H9 (cell line): ENCODE data around the gene USP9Y. TPM values are rescaled to one million over a fixed set of nuclear protein-coding genes. Genes with fewer than 3 reads are reported as not detected.

Source experiments
- DNase-seq: peaks from one replicate; pipeline ENCODE4 v3.0.0-alpha.2; 2017
- H2AFZ ChIP-seq: one replicate; pipeline ENCODE4 v1.6.1; 2013; ENCODE audit warnings: mild to moderate bottlenecking, low read length, control low read depth, moderate library complexity
- H2AK5ac ChIP-seq: 2 replicates; pipeline ENCODE4 v1.6.1; 2013; ENCODE audit warnings: low read length, control low read depth, mixed read lengths; ENCODE audit not compliant: insufficient read length
- H2BK120ac ChIP-seq: one replicate; pipeline ENCODE4 v1.6.1; 2013; ENCODE audit warnings: low read depth, mild to moderate bottlenecking, low read length, control low read depth, inconsistent platforms; ENCODE audit not compliant: poor library complexity, severe bottlenecking
- H2BK12ac ChIP-seq: 2 replicates; pipeline ENCODE4 v1.6.1; 2013; ENCODE audit warnings: low read length, control low read depth, mixed read lengths, low read depth; ENCODE audit not compliant: insufficient read length
- H2BK15ac ChIP-seq: 2 replicates; pipeline ENCODE4 v1.6.1; 2013; ENCODE audit warnings: low read depth, low read length, control low read depth
- H2BK20ac ChIP-seq: one replicate; pipeline ENCODE4 v1.6.1; 2013; ENCODE audit warnings: low read depth, mild to moderate bottlenecking, low read length, control low read depth, inconsistent platforms; ENCODE audit not compliant: poor library complexity, severe bottlenecking
- H2BK5ac ChIP-seq: 2 replicates; pipeline ENCODE4 v1.6.1; 2013; ENCODE audit warnings: low read length, control low read depth, mixed read lengths; ENCODE audit not compliant: insufficient read length
- H3K14ac ChIP-seq: 2 replicates; pipeline ENCODE4 v1.6.1; 2013; ENCODE audit warnings: low read length, control low read depth; ENCODE audit not compliant: insufficient read depth
- H3K18ac ChIP-seq: 2 replicates; pipeline ENCODE4 v1.6.1; 2013; ENCODE audit warnings: low read depth, mild to moderate bottlenecking, mixed read lengths, low read length, control low read depth; ENCODE audit not compliant: insufficient read length
- H3K23ac ChIP-seq: 2 replicates; pipeline ENCODE4 v1.6.1; 2013; ENCODE audit warnings: low read length, control low read depth, mixed read lengths, low read depth; ENCODE audit not compliant: insufficient read length
- H3K23me2 ChIP-seq: 2 replicates; pipeline ENCODE4 v1.6.1; 2013; ENCODE audit warnings: low read depth, mild to moderate bottlenecking, mixed read lengths, low read length, control low read depth; ENCODE audit not compliant: insufficient read length, poor library complexity, severe bottlenecking
- H3K27ac ChIP-seq: 2 replicates; pipeline ENCODE4 v1.5.1; 2013; ENCODE audit warnings: low read length, control low read depth, mixed read lengths, low read depth; ENCODE audit not compliant: insufficient read length
- H3K27me3 ChIP-seq: 2 replicates; pipeline ENCODE4 v1.6.1; 2013; ENCODE audit warnings: low read length, control low read depth, inconsistent platforms; ENCODE audit not compliant: insufficient read depth
- H3K4ac ChIP-seq: 2 replicates; pipeline ENCODE4 v1.6.1; 2013; ENCODE audit warnings: low read depth, mild to moderate bottlenecking, control low read depth, inconsistent platforms, low read length, moderate library complexity
- H3K4me1 ChIP-seq: 2 replicates; pipeline ENCODE4 v1.6.1; 2013; ENCODE audit warnings: low read length, control low read depth, inconsistent platforms; ENCODE audit not compliant: insufficient read depth
- H3K4me2 ChIP-seq: 2 replicates; pipeline ENCODE4 v1.6.1; 2013; ENCODE audit warnings: low read length, control low read depth, mixed read lengths; ENCODE audit not compliant: insufficient read length, insufficient read depth
- H3K56ac ChIP-seq: 2 replicates; pipeline ENCODE4 v1.6.1; 2013; ENCODE audit warnings: low read depth, mild to moderate bottlenecking, mixed read lengths, low read length, control low read depth; ENCODE audit not compliant: insufficient read length
- H3K79me1 ChIP-seq: 2 replicates; pipeline ENCODE4 v1.6.1; 2013; ENCODE audit warnings: low read depth, mild to moderate bottlenecking, moderate library complexity, low read length, control low read depth, inconsistent platforms; ENCODE audit not compliant: insufficient read depth, poor library complexity, severe bottlenecking
- H3K79me2 ChIP-seq: 2 replicates; pipeline ENCODE4 v1.6.1; 2013; ENCODE audit warnings: low read length, control low read depth, inconsistent platforms; ENCODE audit not compliant: insufficient read depth
- H3K9ac ChIP-seq: 2 replicates; pipeline ENCODE4 v1.6.1; 2013; ENCODE audit warnings: low read length, control low read depth, mixed read lengths; ENCODE audit not compliant: insufficient read length; ENCODE audit errors: extremely low read depth
- H3K9me3 ChIP-seq: one replicate; pipeline ENCODE4 v1.6.1; 2013; ENCODE audit warnings: low read depth, low read length, inconsistent platforms; ENCODE audit not compliant: control insufficient read depth
- H3T11ph ChIP-seq: one replicate; pipeline ENCODE4 v1.6.1; 2013; ENCODE audit warnings: mild to moderate bottlenecking, low read length, control low read depth, inconsistent platforms
- H4K20me1 ChIP-seq: one replicate; pipeline ENCODE4 v1.6.1; 2013; ENCODE audit not compliant: control insufficient read depth, insufficient read length, insufficient read depth
- H4K5ac ChIP-seq: 2 replicates; pipeline ENCODE4 v1.6.1; 2013; ENCODE audit warnings: low read depth, mild to moderate bottlenecking, mixed read lengths, low read length, control low read depth; ENCODE audit not compliant: insufficient read length
- H4K8ac ChIP-seq: replicated peaks from 2 replicates; pipeline ENCODE4 v1.6.1; 2013; ENCODE audit warnings: low read length, control low read depth, mixed read lengths, low read depth; ENCODE audit not compliant: insufficient read length
- H4K91ac ChIP-seq: 2 replicates; pipeline ENCODE4 v1.6.1; 2013; ENCODE audit warnings: low read depth, mild to moderate bottlenecking, moderate library complexity, mixed read lengths, low read length, control low read depth; ENCODE audit not compliant: insufficient read length
- H3K27ac Mint-ChIP-seq, 3 experiments: 2 replicates in 2 of 3; 3 replicates in 1 of 3; pipeline ENCODE4 v1.8.0; 2020 to 2021; ENCODE audit warnings: mixed read lengths in 3 of 3, mild to moderate bottlenecking in 1 of 3, moderate library complexity in 1 of 3
- H3K27me3 Mint-ChIP-seq: 2 replicates; pipeline ENCODE4 v1.8.0; 2021; ENCODE audit warnings: low read depth, mild to moderate bottlenecking, moderate library complexity, mixed read lengths
- H3K36me3 Mint-ChIP-seq, 3 experiments: 2 replicates in 2 of 3; 3 replicates in 1 of 3; pipeline ENCODE4 v1.8.0; 2020 to 2021; ENCODE audit warnings: low read depth in 3 of 3, mixed read lengths in 3 of 3; ENCODE audit not compliant: insufficient read depth in 1 of 3
- H3K4me1 Mint-ChIP-seq, 2 experiments: 2 replicates each; pipeline ENCODE4 v1.8.0; 2020; ENCODE audit warnings: mixed read lengths in 2 of 2
- H3K4me3 Mint-ChIP-seq, 2 experiments: 2 replicates in 1 of 2; 3 replicates in 1 of 2; pipeline ENCODE4 v1.8.0; 2020 to 2021; ENCODE audit warnings: mild to moderate bottlenecking in 2 of 2, mixed read lengths in 2 of 2, moderate library complexity in 1 of 2
- H3K9me3 Mint-ChIP-seq, 2 experiments: 2 replicates in 1 of 2; 3 replicates in 1 of 2; pipeline ENCODE4 v1.8.0; 2020; ENCODE audit warnings: mild to moderate bottlenecking in 2 of 2, mixed read lengths in 2 of 2, moderate library complexity in 1 of 2
- CTCF ChIP-seq: fragments of 200-600 bp; sonication (generic); conservative IDR thresholded peaks from 3 replicates; pipeline ENCODE4 v1.8.0; 2021; ENCODE audit warnings: antibody characterized with exemption, mild to moderate bottlenecking
- WGBS: extraction: QIAGEN DNeasy Blood & Tissue Kit; methylation state at CpG from one replicate; pipeline ENCODE4 v1.1.7; 2013; ENCODE audit warnings: missing lambda C conversion rate, low lambda C conversion rate, mixed read lengths; ENCODE audit not compliant: insufficient read length; ENCODE audit errors: extremely low coverage; 5-methylcytosine and 5-hydroxymethylcytosine counted together
- total RNA-seq: library from RNA; stranded (reverse); gene quantifications from 2 replicates; pipeline ENCODE4 v1.2.1, GENCODE V29; 2021

USP9Y gene
- total RNA-seq, 1 experiment from 2014 or later, result not detected

DNA sequence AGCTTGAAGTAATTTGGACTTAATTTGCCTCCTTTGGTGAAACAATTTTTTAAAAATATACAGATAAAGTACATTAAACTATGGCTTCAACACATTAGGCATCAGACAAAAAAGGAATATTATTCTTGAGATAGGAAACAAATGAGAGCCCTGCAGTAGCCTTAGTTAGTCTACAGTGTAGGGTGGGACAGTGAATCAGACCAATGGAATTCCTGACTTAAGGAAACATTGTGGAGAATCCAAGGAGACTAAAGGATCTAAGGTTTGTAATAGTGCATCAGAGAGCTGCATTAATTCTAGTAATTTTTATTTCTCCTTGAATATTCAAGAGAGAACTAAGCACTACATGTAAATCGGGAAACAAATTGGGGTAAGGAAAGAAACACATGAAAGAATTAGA lies 125.8 kb downstream of the USP9Y start:
- Histone ChIP-seq H3K4me2 (no peak overlapping the region), H3K79me2 (no peaks in the 10 kb centered on the region), H3K18ac (no peak overlapping the region), H4K20me1 (no peaks in the 10 kb centered on the region), H3K56ac (no peak overlapping the region), H4K8ac (no peak overlapping the region), H3K9me3 (no peaks in the 10 kb centered on the region), H2BK20ac (no peak overlapping the region), H3K79me1 (no peaks in the 10 kb centered on the region), H3K27me3 (no peaks in the 10 kb centered on the region), H2BK5ac (no peak overlapping the region), H3T11ph (no peak overlapping the region), H2AFZ (no peak overlapping the region), H3K4me1 (no peaks in the 10 kb centered on the region), H4K91ac (no peak overlapping the region), H3K14ac (no peak overlapping the region), H3K23me2 (no peaks in the 10 kb centered on the region), H2BK12ac (no peak overlapping the region), H2BK120ac (no peak overlapping the region), H2BK15ac (no peak overlapping the region), H3K23ac (no peak overlapping the region), H4K5ac (no peak overlapping the region), H3K4ac (no peak overlapping the region), H2AK5ac (no peak overlapping the region), H3K9ac (no peak overlapping the region), H3K27ac (no peak overlapping the region)
- Mint-ChIP-seq H3K4me1 (no peaks in the 10 kb centered on the region), H3K4me3 (no peak overlapping the region), H3K9me3 (no peaks in the 10 kb centered on the region), H3K27me3 (no peaks in the 10 kb centered on the region), H3K27ac (no peak overlapping the region), H3K36me3 (no peaks in the 10 kb centered on the region)
- TF ChIP-seq CTCF, result no peak
- no CpG with 5 or more reads among the region's 1 CpG for WGBS
- no peak for DNase-seq
